ENCODE data around the gene DNAL1. TPM values are rescaled to one million over a fixed set of nuclear protein-coding genes. Genes with fewer than 3 reads are reported as not detected.

The DNAL1 gene
- total and polyA plus RNA-seq, 2 of the 13 experiments (the other 11 are each of a cell fraction or from before 2014, with no cell fraction given): 1.4 to 13.3 TPM

DNA sequence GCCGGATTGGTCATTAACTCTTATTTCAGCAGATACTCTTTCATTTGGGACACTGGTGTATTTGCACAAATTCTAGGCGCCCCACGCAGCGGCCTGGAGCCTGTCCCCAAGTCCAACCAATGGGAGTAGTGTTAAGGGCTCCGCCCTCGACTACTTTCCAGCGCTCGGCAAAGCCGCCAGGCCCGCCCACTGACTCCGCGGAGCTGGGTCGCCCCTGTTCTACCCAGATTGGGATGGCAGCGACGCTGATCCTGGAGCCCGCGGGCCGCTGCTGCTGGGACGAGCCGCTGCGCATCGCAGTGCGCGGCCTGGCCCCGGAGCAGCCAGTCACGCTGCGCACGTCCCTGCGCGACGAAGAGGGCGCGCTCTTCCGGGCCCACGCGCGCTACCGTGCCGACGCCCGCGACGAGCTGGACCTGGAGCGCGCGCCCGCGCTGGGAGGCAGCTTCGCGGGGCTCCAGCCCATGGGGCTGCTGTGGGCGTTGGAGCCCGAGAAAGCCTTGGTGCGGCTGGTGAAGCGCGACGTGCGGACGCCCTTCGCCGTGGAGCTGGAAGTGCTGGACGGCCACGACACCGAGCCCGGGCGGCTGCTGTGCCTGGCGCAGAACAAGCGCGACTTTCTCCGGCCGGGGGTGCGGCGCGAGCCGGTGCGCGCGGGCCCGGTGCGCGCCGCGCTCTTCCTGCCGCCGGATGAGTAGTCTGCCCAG, 32.3 kb upstream of the DNAL1 start, which contains the start of gene ACOT6 (continued):
- TF ChIP-seq NAIF1 (CRISPR knock-in tag; IDR thresholded peaks at IDR 0.05; ENCODE audit: borderline replicate concordance): no peak
- no peak for TF ChIP-seq ZNF567 (CRISPR knock-in tag; IDR thresholded peaks at IDR 0.05; ENCODE audit: borderline replicate concordance)
- no peak for TF ChIP-seq ZSCAN31 (CRISPR knock-in tag; IDR thresholded peaks at IDR 0.05; ENCODE audit: low read depth)
- no peak for TF ChIP-seq PCBP1 (IDR thresholded peaks at IDR 0.05; ENCODE audit: borderline replicate concordance, low read depth, low read length)
- TF ChIP-seq, protein P1, sequence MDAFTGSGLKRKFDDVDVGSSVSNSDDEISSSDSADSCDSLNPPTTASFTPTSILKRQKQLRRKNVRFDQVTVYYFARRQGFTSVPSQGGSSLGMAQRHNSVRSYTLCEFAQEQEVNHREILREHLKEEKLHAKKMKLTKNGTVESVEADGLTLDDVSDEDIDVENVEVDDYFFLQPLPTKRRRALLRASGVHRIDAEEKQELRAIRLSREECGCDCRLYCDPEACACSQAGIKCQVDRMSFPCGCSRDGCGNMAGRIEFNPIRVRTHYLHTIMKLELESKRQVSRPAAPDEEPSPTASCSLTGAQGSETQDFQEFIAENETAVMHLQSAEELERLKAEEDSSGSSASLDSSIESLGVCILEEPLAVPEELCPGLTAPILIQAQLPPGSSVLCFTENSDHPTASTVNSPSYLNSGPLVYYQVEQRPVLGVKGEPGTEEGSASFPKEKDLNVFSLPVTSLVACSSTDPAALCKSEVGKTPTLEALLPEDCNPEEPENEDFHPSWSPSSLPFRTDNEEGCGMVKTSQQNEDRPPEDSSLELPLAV (CRISPR knock-in tag; conservative IDR thresholded peaks at IDR 0.05; ENCODE audit: low read depth): no peak
- TF ChIP-seq AHR (CRISPR knock-in tag; IDR thresholded peaks at IDR 0.05): no peak
- TF ChIP-seq, protein P2, sequence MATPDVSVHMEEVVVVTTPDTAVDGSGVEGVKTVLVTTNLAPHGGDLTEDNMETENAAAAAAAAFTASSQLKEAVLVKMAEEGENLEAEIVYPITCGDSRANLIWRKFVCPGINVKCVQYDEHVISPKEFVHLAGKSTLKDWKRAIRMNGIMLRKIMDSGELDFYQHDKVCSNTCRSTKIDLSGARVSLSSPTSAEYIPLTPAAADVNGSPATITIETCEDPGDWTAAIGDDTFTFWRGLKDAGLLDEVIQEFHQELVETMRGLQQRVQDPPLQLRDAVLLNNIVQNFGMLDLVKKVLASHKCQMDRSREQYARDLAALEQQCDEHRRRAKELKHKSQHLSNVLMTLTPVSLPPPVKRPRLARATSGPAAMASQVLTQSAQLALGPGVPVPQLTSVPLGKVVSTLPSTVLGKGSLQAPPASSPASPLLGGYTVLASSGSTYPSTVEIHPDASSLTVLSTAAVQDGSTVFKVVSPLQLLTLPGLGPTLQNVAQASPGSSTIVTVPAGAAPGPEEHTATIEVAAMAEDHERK (CRISPR knock-in tag; IDR thresholded peaks at IDR 0.05; ENCODE audit: low read depth): 0 out of 2 replicates have a peak, but pooled peaks have one; percentile 18
- peak; percentile 52; the same call in 1 of the 2 replicates for TF ChIP-seq NFKB2 (CRISPR knock-in tag; IDR thresholded peaks at IDR 0.05; ENCODE audit: borderline replicate concordance)
- 0 out of 2 replicates have a peak, but pooled peaks have one; percentile 13 for TF ChIP-seq ZFYVE20 (CRISPR knock-in tag; IDR thresholded peaks at IDR 0.05; ENCODE audit: borderline replicate concordance, low read depth)
- TF ChIP-seq, protein P3, sequence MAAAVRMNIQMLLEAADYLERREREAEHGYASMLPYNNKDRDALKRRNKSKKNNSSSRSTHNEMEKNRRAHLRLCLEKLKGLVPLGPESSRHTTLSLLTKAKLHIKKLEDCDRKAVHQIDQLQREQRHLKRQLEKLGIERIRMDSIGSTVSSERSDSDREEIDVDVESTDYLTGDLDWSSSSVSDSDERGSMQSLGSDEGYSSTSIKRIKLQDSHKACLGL (CRISPR knock-in tag; IDR thresholded peaks at IDR 0.05): peak; percentile 48
- TF ChIP-seq MBNL3 (CRISPR knock-in tag; conservative IDR thresholded peaks at IDR 0.05): no peak
- TF ChIP-seq ZIK1 (CRISPR knock-in tag; IDR thresholded peaks at IDR 0.05; ENCODE audit: borderline replicate concordance, low read depth): peak; percentile 61; the same call in 1 of the 2 replicates
- TF ChIP-seq, protein P4, sequence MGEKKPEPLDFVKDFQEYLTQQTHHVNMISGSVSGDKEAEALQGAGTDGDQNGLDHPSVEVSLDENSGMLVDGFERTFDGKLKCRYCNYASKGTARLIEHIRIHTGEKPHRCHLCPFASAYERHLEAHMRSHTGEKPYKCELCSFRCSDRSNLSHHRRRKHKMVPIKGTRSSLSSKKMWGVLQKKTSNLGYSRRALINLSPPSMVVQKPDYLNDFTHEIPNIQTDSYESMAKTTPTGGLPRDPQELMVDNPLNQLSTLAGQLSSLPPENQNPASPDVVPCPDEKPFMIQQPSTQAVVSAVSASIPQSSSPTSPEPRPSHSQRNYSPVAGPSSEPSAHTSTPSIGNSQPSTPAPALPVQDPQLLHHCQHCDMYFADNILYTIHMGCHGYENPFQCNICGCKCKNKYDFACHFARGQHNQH (CRISPR knock-in tag; IDR thresholded peaks at IDR 0.05): no peak
- 0 out of 2 replicates have a peak, but pooled peaks have one; percentile 6 for TF ChIP-seq ZMYM3 (CRISPR knock-in tag; IDR thresholded peaks at IDR 0.05)
- no peak for TF ChIP-seq TEAD3 (CRISPR knock-in tag; optimal IDR thresholded peaks at IDR 0.05; ENCODE audit: borderline replicate concordance)
- TF ChIP-seq ZFP82 (CRISPR knock-in tag; IDR thresholded peaks at IDR 0.05; ENCODE audit: borderline replicate concordance): no peak
- peak; percentile 54 for TF ChIP-seq NFYC (CRISPR knock-in tag; IDR thresholded peaks at IDR 0.05)
- TF ChIP-seq MTA1 (CRISPR knock-in tag; IDR thresholded peaks at IDR 0.05; ENCODE audit: borderline replicate concordance): peak; percentile 95
- 0 out of 2 replicates have a peak, but pooled peaks have one; percentile 33 for TF ChIP-seq MIXL1 (CRISPR knock-in tag; IDR thresholded peaks at IDR 0.05)
- no peak for TF ChIP-seq PRPF4 (IDR thresholded peaks at IDR 0.05; ENCODE audit: low read depth, low read length, poor library complexity, severe bottlenecking)

All from HepG2 (cell line).